ENCODE results near the gene PKP1. TPM values are rescaled to one million over a fixed set of nuclear protein-coding genes. Genes with fewer than 3 reads are reported as not detected.

The PKP1 gene
- total RNA-seq, 1 donor from 2014 or later, result 0.02 TPM

DNA sequence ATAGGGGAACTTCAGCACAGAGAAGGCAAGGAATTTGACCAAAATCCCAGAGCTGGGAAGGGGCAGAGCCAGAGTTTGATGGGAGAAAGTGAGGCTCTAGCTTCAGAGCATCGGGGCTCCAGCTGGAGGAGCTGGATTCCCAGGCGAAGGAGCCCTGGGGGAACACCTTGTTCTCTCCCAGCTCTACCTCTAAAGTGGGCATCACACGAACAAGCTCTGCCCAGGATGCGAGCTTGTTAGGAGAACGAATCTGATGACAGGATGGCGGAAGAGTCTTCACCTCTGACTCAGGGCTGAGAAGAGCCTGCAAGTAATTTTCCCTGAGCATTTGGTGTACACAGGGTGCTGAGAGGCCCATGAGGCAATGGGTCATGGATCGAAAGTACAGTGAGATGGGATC is 72.2 kb downstream of the PKP1 start:
- Histone ChIP-seq H3K9me3 (ENCODE audit: low read depth) (no peaks in the 10 kb centered on the region), H3F3A (ENCODE audit: low read depth) (no peaks in the 10 kb centered on the region), H4K20me1 (ENCODE audit: low read depth) (no peaks in the 10 kb centered on the region), H3K36me3 (no peaks in the 10 kb centered on the region), H3K4me1 (no peaks in the 10 kb centered on the region), H3K4me3 (no peak overlapping the region), H3K79me2 (ENCODE audit: low read depth) (no peaks in the 10 kb centered on the region), H2AFZ (replicated peaks) (no peak overlapping the region), H3K27ac (no peak overlapping the region), H3K9ac (no peak overlapping the region), H3K4me2 (no peak overlapping the region), H3K27me3 (no peaks in the 10 kb centered on the region)
- no peaks in the 10 kb centered on the region for H3K36me3 Mint-ChIP-seq
- DNase-seq (ENCODE audit: low spot score), result no peak
- H3K9me3 Mint-ChIP-seq, result no peaks in the 10 kb centered on the region
- H3K27ac Mint-ChIP-seq, result no peak overlapping the region
- H3K4me1 Mint-ChIP-seq, result peaks cover 12% of the 10 kb centered on the region
- TF ChIP-seq EZH2phosphoT487 (IDR thresholded peaks at IDR 0.05) (no peak), EZH2 (IDR thresholded peaks at IDR 0.05) (no peak)
- TF ChIP-seq, protein P1, sequence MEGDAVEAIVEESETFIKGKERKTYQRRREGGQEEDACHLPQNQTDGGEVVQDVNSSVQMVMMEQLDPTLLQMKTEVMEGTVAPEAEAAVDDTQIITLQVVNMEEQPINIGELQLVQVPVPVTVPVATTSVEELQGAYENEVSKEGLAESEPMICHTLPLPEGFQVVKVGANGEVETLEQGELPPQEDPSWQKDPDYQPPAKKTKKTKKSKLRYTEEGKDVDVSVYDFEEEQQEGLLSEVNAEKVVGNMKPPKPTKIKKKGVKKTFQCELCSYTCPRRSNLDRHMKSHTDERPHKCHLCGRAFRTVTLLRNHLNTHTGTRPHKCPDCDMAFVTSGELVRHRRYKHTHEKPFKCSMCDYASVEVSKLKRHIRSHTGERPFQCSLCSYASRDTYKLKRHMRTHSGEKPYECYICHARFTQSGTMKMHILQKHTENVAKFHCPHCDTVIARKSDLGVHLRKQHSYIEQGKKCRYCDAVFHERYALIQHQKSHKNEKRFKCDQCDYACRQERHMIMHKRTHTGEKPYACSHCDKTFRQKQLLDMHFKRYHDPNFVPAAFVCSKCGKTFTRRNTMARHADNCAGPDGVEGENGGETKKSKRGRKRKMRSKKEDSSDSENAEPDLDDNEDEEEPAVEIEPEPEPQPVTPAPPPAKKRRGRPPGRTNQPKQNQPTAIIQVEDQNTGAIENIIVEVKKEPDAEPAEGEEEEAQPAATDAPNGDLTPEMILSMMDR (IDR thresholded peaks at IDR 0.05), result no peak
- peaks cover 13% of the 10 kb centered on the region for H3K27me3 Mint-ChIP-seq (ENCODE audit: insufficient read depth, low read depth)
- H3K4me3 Mint-ChIP-seq, result no peak overlapping the region

DNA sequence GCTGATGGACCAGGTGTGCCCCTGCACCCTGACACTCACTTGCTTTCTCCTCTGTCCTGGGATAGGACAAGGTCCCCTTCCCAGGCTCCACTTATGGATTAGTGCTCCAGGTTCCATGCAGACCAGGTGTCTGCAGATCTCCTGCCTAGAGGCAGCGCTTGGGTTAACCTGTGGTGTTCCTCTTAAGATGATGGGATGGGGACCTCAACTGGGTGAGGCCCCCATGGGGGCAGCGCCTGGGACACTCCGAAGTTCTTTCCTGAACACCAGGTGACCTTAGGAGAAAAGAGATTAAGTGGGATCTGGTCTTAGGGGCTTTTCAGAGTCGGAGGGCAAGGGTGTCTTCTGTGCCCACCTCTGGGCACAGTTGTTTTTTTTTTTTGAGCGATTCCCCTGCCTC is 72.9 kb downstream of the PKP1 start:
- H3K4me1 Mint-ChIP-seq, result peaks cover 8% of the 10 kb centered on the region
- H3K79me2 ChIP-seq (ENCODE audit: low read depth), result no peaks in the 10 kb centered on the region
- no peaks in the 10 kb centered on the region for H3F3A ChIP-seq (ENCODE audit: low read depth)
- H3K27ac Mint-ChIP-seq, result no peak overlapping the region
- peaks cover 13% of the 10 kb centered on the region for H3K27me3 Mint-ChIP-seq (ENCODE audit: insufficient read depth, low read depth)
- no peaks in the 10 kb centered on the region for H3K27me3 ChIP-seq
- no peaks in the 10 kb centered on the region for H4K20me1 ChIP-seq (ENCODE audit: low read depth)
- H3K36me3 ChIP-seq, result no peaks in the 10 kb centered on the region
- no peaks in the 10 kb centered on the region for H3K9me3 Mint-ChIP-seq
- no peaks in the 10 kb centered on the region for H3K4me1 ChIP-seq
- H3K9me3 ChIP-seq (ENCODE audit: low read depth), result no peaks in the 10 kb centered on the region
- no peak overlapping the region for H3K4me3 ChIP-seq
- H3K9ac ChIP-seq, result no peak overlapping the region
- no peaks in the 10 kb centered on the region for H3K36me3 Mint-ChIP-seq
- no peak overlapping the region for H2AFZ ChIP-seq (replicated peaks)
- no peak overlapping the region for H3K4me2 ChIP-seq
- no peak overlapping the region for H3K27ac ChIP-seq
- no peak overlapping the region for H3K4me3 Mint-ChIP-seq
- no peak for TF ChIP-seq EZH2 (IDR thresholded peaks at IDR 0.05)
- DNase-seq (ENCODE audit: low spot score), result no peak

DNA sequence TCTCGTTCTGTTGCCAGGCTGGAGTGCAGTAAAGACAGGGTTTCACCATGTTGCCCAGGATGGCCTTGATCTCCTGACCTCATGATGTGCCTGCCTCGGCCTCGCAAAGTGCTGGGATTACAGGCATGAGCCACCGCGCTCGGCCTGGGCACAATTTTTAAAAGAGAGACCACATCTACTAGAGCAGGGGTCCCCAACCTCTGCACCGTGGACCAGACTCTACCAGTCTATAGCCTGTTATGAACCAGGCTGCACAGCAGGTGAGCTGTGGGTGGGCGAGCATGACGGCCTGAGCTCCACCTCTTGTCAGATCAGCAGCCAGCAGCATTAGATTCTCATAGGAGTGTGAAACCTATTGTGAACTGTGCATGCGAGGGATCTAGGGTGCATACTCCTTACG is 73.4 kb downstream of the PKP1 start:
- no peak overlapping the region for H2AFZ ChIP-seq (replicated peaks)
- H3K27ac ChIP-seq, result no peak overlapping the region
- no peaks in the 10 kb centered on the region for H3K36me3 Mint-ChIP-seq
- H3K27ac Mint-ChIP-seq, result no peak overlapping the region
- H4K20me1 ChIP-seq (ENCODE audit: low read depth), result no peaks in the 10 kb centered on the region
- H3K9me3 ChIP-seq (ENCODE audit: low read depth), result no peaks in the 10 kb centered on the region
- H3K9ac ChIP-seq, result no peak overlapping the region
- TF ChIP-seq EZH2 (IDR thresholded peaks at IDR 0.05) (no peak), EZH2phosphoT487 (IDR thresholded peaks at IDR 0.05) (no peak)
- TF ChIP-seq, protein P1 (IDR thresholded peaks at IDR 0.05), result no peak
- no peaks in the 10 kb centered on the region for H3F3A ChIP-seq (ENCODE audit: low read depth)
- H3K79me2 ChIP-seq (ENCODE audit: low read depth), result no peaks in the 10 kb centered on the region
- no peaks in the 10 kb centered on the region for H3K27me3 ChIP-seq
- DNase-seq (ENCODE audit: low spot score), result no peak
- no peak overlapping the region for H3K4me3 Mint-ChIP-seq
- H3K27me3 Mint-ChIP-seq (ENCODE audit: insufficient read depth, low read depth), result peaks cover 13% of the 10 kb centered on the region
- no peak overlapping the region for H3K4me3 ChIP-seq
- no peaks in the 10 kb centered on the region for H3K36me3 ChIP-seq
- no peaks in the 10 kb centered on the region for H3K9me3 Mint-ChIP-seq
- no peak overlapping the region for H3K4me2 ChIP-seq
- H3K4me1 Mint-ChIP-seq, result peaks cover 6% of the 10 kb centered on the region
- H3K4me1 ChIP-seq, result no peaks in the 10 kb centered on the region

DNA sequence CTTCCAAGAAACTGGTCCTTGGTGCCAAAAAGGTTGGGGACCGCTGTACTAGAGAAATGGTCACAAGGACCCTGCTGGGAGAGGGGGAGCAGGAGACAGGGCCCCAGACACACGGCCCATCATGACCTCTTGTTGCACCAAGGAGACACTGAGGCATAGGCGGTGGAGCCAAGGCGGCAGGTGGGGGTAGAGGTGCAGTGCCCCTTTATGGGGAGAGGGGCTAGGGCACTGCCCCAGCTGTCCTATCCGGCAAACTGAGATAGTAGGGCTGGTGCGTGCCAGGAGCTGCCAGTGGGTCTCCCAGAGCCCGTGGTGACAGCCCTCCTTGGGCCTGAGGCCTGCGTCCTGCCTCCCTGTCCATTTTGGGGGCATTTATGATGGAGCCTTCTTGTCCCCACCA is 73.9 kb downstream of the PKP1 start:
- H3K36me3 Mint-ChIP-seq, result no peaks in the 10 kb centered on the region
- Histone ChIP-seq H3F3A (ENCODE audit: low read depth) (no peaks in the 10 kb centered on the region), H4K20me1 (ENCODE audit: low read depth) (no peaks in the 10 kb centered on the region), H3K4me1 (peaks cover 5% of the 10 kb centered on the region), H3K4me3 (no peak overlapping the region), H3K9ac (no peak overlapping the region), H3K36me3 (no peaks in the 10 kb centered on the region), H3K4me2 (no peak overlapping the region), H2AFZ (replicated peaks) (no peak overlapping the region), H3K27me3 (no peaks in the 10 kb centered on the region), H3K27ac (no peak overlapping the region), H3K79me2 (ENCODE audit: low read depth) (no peaks in the 10 kb centered on the region), H3K9me3 (ENCODE audit: low read depth) (no peaks in the 10 kb centered on the region)
- H3K27ac Mint-ChIP-seq, result no peak overlapping the region
- H3K9me3 Mint-ChIP-seq, result no peaks in the 10 kb centered on the region
- no peak overlapping the region for H3K4me3 Mint-ChIP-seq
- peaks cover 13% of the 10 kb centered on the region for H3K27me3 Mint-ChIP-seq (ENCODE audit: insufficient read depth, low read depth)
- DNase-seq (ENCODE audit: low spot score), result no peak
- TF ChIP-seq EZH2phosphoT487 (IDR thresholded peaks at IDR 0.05) (no peak), EZH2 (IDR thresholded peaks at IDR 0.05) (no peak)
- TF ChIP-seq, protein P1 (IDR thresholded peaks at IDR 0.05), result no peak
- peaks cover 6% of the 10 kb centered on the region for H3K4me1 Mint-ChIP-seq
